ENCODE data around the gene EIF3C. TPM values are rescaled to one million over a fixed set of nuclear protein-coding genes. Genes with fewer than 3 reads are reported as not detected.
"Not testable (repeated sequence)": the region's sequence is repeated elsewhere in the genome, so short reads cannot be mapped to it uniquely, and the experiment has no call there.

Gene EIF3C
- total RNA-seq, 1 experiment from 2014 or later, result 186 TPM

DNA sequence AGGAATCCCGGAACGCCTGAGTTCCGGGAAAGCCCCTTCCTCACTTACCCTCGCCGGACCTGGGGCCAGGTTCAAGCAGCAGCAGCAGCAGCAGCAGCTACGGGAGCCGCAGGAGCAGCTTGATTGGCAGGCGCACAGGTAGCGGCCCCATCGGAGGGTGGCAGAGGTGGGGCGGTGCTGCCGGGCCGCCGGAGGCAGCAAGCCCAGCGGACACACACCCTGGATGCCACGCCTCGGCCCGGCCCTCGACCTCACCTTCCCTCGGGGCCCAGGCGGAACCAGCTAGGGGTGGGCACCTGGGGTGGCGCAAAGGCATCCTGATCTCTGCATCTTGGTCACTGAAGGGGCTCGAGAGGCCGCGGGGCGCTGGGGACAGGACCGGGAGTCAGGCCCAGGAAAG is 29.4 kb downstream of the EIF3C start:
- in situ Hi-C loops (cut with HindIII; ENCODE audit: low pct_unique_long_range_greater_than_20kb, low sequenced_read_pairs); DNase-seq (ENCODE audit: low read depth, low spot score): not testable (repeated sequence)

- in situ Hi-C loops (cut with HindIII; ENCODE audit: low pct_unique_long_range_greater_than_20kb, low sequenced_read_pairs); DNase-seq (ENCODE audit: low read depth, low spot score): not testable (repeated sequence)
Observed at GRCh38 chr16:28741295-28741694, 30.0 kb downstream of the EIF3C start.

GRCh38 chr16:28746618-28747350 is 35.5 kb downstream of the EIF3C start:
- in situ Hi-C loops (cut with HindIII; ENCODE audit: low pct_unique_long_range_greater_than_20kb, low sequenced_read_pairs); DNase-seq (ENCODE audit: low read depth, low spot score): not testable (repeated sequence)

DNA sequence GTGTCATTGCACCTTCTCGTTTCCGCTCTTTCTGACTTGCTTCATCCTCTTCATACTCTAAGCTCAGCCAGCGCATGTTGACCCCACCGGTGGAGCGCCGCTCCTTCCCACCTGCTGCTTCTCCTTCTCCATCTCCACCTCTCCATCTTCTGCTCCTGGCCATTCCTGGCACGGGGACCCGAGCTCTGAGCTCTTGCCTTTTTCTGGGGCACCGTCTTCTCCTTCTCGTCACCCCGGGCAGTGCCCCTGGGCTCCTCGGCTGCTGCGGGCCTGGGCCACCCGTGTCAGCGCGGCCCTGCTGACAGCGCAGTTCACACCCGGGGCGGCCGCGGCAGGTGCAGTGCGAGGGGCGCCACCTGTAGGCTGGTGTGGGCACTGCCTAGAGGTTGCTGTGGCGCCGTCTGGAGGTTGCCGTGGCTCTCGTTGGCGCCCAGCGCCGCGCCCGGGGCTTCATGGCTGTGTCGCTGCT is 38.8 kb downstream of the EIF3C start:
- not testable (repeated sequence) for DNase-seq (ENCODE audit: low read depth, low spot score)

GRCh38 chr16:28750469-28751067 is 39.3 kb downstream of the EIF3C start:
- DNase-seq (ENCODE audit: low read depth, low spot score); in situ Hi-C loops (cut with HindIII; ENCODE audit: low pct_unique_long_range_greater_than_20kb, low sequenced_read_pairs): not testable (repeated sequence)

More for the DNA sequence above, 38.8 kb downstream of the EIF3C start:
- in situ Hi-C loops (cut with HindIII; ENCODE audit: low pct_unique_long_range_greater_than_20kb, low sequenced_read_pairs), result not testable (repeated sequence)

DNA sequence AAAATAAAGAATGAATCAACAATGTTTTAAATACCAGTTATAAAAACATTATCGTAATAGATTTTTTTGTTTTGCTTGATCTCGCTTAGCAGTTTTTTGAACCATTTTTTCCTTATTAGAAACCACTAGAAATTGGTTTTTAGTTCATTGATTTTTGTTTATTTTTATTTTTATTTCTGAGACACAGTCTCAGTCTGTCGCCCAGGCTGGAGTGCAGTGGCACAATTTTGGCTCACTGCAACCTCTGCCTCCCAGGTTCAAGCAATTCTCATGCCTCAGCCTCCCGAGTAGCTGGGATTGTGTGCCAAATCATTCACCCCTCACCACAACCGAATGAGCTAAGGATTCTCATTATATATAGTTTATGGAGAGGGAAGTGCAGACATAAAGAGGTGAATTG is 40.2 kb downstream of the EIF3C start, which contains the start of gene NPIPB9:
Gene NPIPB9 (plus strand): TSS at position 301 of the 400 bp plus-strand sequence.
- in situ Hi-C loops (cut with HindIII; ENCODE audit: low pct_unique_long_range_greater_than_20kb, low sequenced_read_pairs); DNase-seq (ENCODE audit: low read depth, low spot score): not testable (repeated sequence)

- in situ Hi-C loops (cut with HindIII; ENCODE audit: low pct_unique_long_range_greater_than_20kb, low sequenced_read_pairs); DNase-seq (ENCODE audit: low read depth, low spot score): not testable (repeated sequence)
Observed at GRCh38 chr16:28781697-28782096, 70.4 kb downstream of the EIF3C start.

DNA sequence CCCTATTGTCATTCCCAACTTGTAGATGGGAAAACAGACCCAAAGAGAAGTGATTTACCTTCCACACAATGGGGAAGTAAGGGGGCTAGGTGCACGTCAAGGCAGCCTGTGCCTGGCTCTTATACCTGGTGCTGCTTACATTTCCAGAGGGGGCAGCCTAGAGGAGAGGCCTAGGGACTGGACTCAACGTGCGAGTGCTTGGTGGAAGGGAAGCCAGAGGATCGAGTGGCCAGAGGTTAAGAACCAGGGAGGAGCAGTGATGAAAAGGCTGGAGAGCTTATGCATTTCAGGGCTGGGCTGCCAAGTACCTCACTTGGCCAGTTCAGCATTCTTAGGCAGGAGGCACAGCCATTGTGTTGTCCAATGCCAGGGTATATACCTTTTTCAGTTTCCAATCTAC is 71.1 kb downstream of the EIF3C start:
- DNase-seq (ENCODE audit: low read depth, low spot score); in situ Hi-C loops (cut with HindIII; ENCODE audit: low pct_unique_long_range_greater_than_20kb, low sequenced_read_pairs): not testable (repeated sequence)

Small RNA genes lying within 50 kb of the gene (small RNA-seq; reads per million reads assigned to genes)
- 0 reads per million in 2 experiments for gene MIR6862-2

Other genes with a start within 250 kb of the EIF3C start
- gene NPIPB7, start 239.1 kb upstream of the EIF3C start, total RNA-seq (2014; rRNA removed; shearing (Covaris generic)), result not detected in 2 replicates
- 17.7 and 29.4 TPM in 2 replicates for gene CLN3, start 219.4 kb upstream of the EIF3C start, total RNA-seq (2014; rRNA removed; shearing (Covaris generic))
- gene APOBR, start 216.8 kb upstream of the EIF3C start, total RNA-seq (2014; rRNA removed; shearing (Covaris generic)), result 0.03 TPM in 1 of 2 replicates, not detected in the other
- gene IL27, start 204.6 kb upstream of the EIF3C start, total RNA-seq (2014; rRNA removed; shearing (Covaris generic)), result not detected in 2 replicates
- gene NUPR1, start 172.5 kb upstream of the EIF3C start, total RNA-seq (2014; rRNA removed; shearing (Covaris generic)), result 61.5 and 64.9 TPM in 2 replicates
- 10.0 and 11.0 TPM in 2 replicates for gene SGF29, start 157.5 kb upstream of the EIF3C start, total RNA-seq (2014; rRNA removed; shearing (Covaris generic))
- not detected in 2 replicates for gene SULT1A2, start 114.4 kb upstream of the EIF3C start, total RNA-seq (2014; rRNA removed; shearing (Covaris generic))
- 0.43 and 3.1 TPM in 2 replicates for gene SULT1A1, start 101.4 kb upstream of the EIF3C start, total RNA-seq (2014; rRNA removed; shearing (Covaris generic))
- not detected in 2 replicates for gene NPIPB8, start 73.4 kb upstream of the EIF3C start, total RNA-seq (2014; rRNA removed; shearing (Covaris generic))
- gene NPIPB9, start 40.3 kb downstream of the EIF3C start, total RNA-seq (2014; rRNA removed; shearing (Covaris generic)), result 0.16 and 1.9 TPM in 2 replicates
- gene ATXN2L, start 111.5 kb downstream of the EIF3C start, total RNA-seq (2014; rRNA removed; shearing (Covaris generic)), result 30.9 and 36.4 TPM in 2 replicates
- gene TUFM, start 134.9 kb downstream of the EIF3C start, total RNA-seq (2014; rRNA removed; shearing (Covaris generic)), result 191 and 198 TPM in 2 replicates
- gene SH2B1, start 152.4 kb downstream of the EIF3C start, total RNA-seq (2014; rRNA removed; shearing (Covaris generic)), result 10.1 and 10.4 TPM in 2 replicates
- gene ATP2A1, start 167.0 kb downstream of the EIF3C start, total RNA-seq (2014; rRNA removed; shearing (Covaris generic)), result not detected in 2 replicates
- 10.3 and 11.9 TPM in 2 replicates for gene RABEP2, start 213.8 kb downstream of the EIF3C start, total RNA-seq (2014; rRNA removed; shearing (Covaris generic))
- gene CD19, start 220.5 kb downstream of the EIF3C start, total RNA-seq (2014; rRNA removed; shearing (Covaris generic)), result not detected in 2 replicates
- 11.5 and 13.7 TPM in 2 replicates for gene NFATC2IP, start 239.5 kb downstream of the EIF3C start, total RNA-seq (2014; rRNA removed; shearing (Covaris generic))